GM21390 (cell line): ENCODE results near the gene FXYD1.

Experiments
- ATAC-seq: cut with Tn5 transposase; IDR thresholded peaks from one replicate; pipeline ENCODE4 v1.9.1; 2021; ENCODE audit not compliant: unreplicated experiment

The FXYD1 gene

GRCh38 chr19:35106898-35107541, 31.6 kb upstream of the FXYD1 start:
- ATAC-seq = no peak

- ATAC-seq = no peak
Observed at GRCh38 chr19:35107545-35107944, 31.1 kb upstream of the FXYD1 start.

- no peak for ATAC-seq
Observed at GRCh38 chr19:35108730-35109129, 29.9 kb upstream of the FXYD1 start.

- no peak for ATAC-seq
Observed at GRCh38 chr19:35109395-35110112, 29.1 kb upstream of the FXYD1 start.

GRCh38 chr19:35110974-35111373, 27.6 kb upstream of the FXYD1 start:
- ATAC-seq = no peak

- ATAC-seq = no peak
Observed at GRCh38 chr19:35112995-35113688, 25.5 kb upstream of the FXYD1 start.

- ATAC-seq = no peak
Observed at GRCh38 chr19:35114353-35115176, 24.1 kb upstream of the FXYD1 start.

- no peak for ATAC-seq
Observed at GRCh38 chr19:35115177-35115951, 23.3 kb upstream of the FXYD1 start, which contains the start of gene FXYD3. Gene FXYD3, plus strand, starts transcription at chr19:35115823. Its CDS starts 3,554 bp downstream, at chr19:35119377.

GRCh38 chr19:35116072-35116801, 22.4 kb upstream of the FXYD1 start:
- ATAC-seq = no peak

GRCh38 chr19:35117116-35117515, 21.5 kb upstream of the FXYD1 start:
- no peak for ATAC-seq

GRCh38 chr19:35117799-35118198, 20.8 kb upstream of the FXYD1 start:
- ATAC-seq = no peak

GRCh38 chr19:35118268-35119020, 20.2 kb upstream of the FXYD1 start:
- no peak for ATAC-seq

- no peak for ATAC-seq
Observed at GRCh38 chr19:35119091-35119490, 19.5 kb upstream of the FXYD1 start.

GRCh38 chr19:35119578-35120155, 19.0 kb upstream of the FXYD1 start:
- no peak for ATAC-seq

GRCh38 chr19:35120492-35120891, 18.1 kb upstream of the FXYD1 start:
- ATAC-seq = no peak

GRCh38 chr19:35120898-35121297, 17.7 kb upstream of the FXYD1 start:
- ATAC-seq = no peak

- ATAC-seq = no peak
Observed at GRCh38 chr19:35122687-35123551, 15.7 kb upstream of the FXYD1 start.

GRCh38 chr19:35123573-35123972, 15.1 kb upstream of the FXYD1 start:
- ATAC-seq = no peak
